HTERT RPE-1 (cell line): Measurements from ENCODE around the gene MAGED4B.
"Not testable (repeated sequence)": the region's sequence is repeated elsewhere in the genome, so short reads cannot be mapped to it uniquely, and the experiment has no call there.

Experiments
- in situ Hi-C: fragments of 300-500 bp; cut with MboI; formaldehyde crosslinking; loops from 4 replicates; pipeline ENCODE4 v1.14.3; 2020; ENCODE audit warnings: low sequenced_read_pairs

Gene MAGED4B

GRCh38 chrX:52068666-52069640 is at the start of gene MAGED4B:
TSS of gene MAGED4B (minus strand) at chrX:52069183. CDS start at chrX:52068172, 1,011 bp downstream.
- in situ Hi-C loops: not testable (repeated sequence)

GRCh38 chrX:52118262-52118661 is 49.3 kb upstream of the MAGED4B start:
- in situ Hi-C loops: no loop called here

GRCh38 chrX:52082578-52082977 is 13.6 kb upstream of the MAGED4B start:
- in situ Hi-C loops: no loop called here

- in situ Hi-C loops: no loop called here
Observed at GRCh38 chrX:52078131-52078530, 9.1 kb upstream of the MAGED4B start.

GRCh38 chrX:52042288-52042687 is 26.7 kb downstream of the MAGED4B start:
- in situ Hi-C loops: not testable (repeated sequence)

- in situ Hi-C loops: no loop called here
Observed at GRCh38 chrX:52034211-52034610, 34.8 kb downstream of the MAGED4B start.

GRCh38 chrX:52031371-52031770 is 37.6 kb downstream of the MAGED4B start:
- in situ Hi-C loops: no loop called here

GRCh38 chrX:52015794-52016193 is 53.2 kb downstream of the MAGED4B start:
- in situ Hi-C loops: no loop called here
